IPS-20b (cell line): ENCODE measurements around the gene CREB5.
A peak's percentile ranks its signal among the peaks of the same experiment; 100 is the strongest.
"Not testable (repeated sequence)": the region's sequence is repeated elsewhere in the genome, so short reads cannot be mapped to it uniquely, and the experiment has no call there.

Experiments
- H3K27ac ChIP-seq: one replicate; pipeline ENCODE4 v1.5.1; 2013; ENCODE audit warnings: low read length
- H3K27me3 ChIP-seq: 2 replicates; pipeline ENCODE4 v1.6.1; 2013; ENCODE audit warnings: mild to moderate bottlenecking, low read length, inconsistent platforms; ENCODE audit not compliant: insufficient read depth
- H3K36me3 ChIP-seq: 2 replicates; pipeline ENCODE4 v1.6.1; 2013; ENCODE audit warnings: low read depth, mild to moderate bottlenecking, inconsistent platforms, low read length, moderate library complexity; ENCODE audit not compliant: insufficient read depth
- H3K4me1 ChIP-seq: 2 replicates; pipeline ENCODE4 v1.6.1; 2013; ENCODE audit warnings: mild to moderate bottlenecking, control low read depth, inconsistent platforms, low read length, moderate library complexity; ENCODE audit not compliant: insufficient read depth
- H3K4me3 ChIP-seq: 2 replicates; pipeline ENCODE4 v1.5.1; 2013; ENCODE audit warnings: mild to moderate bottlenecking, low read length, inconsistent platforms
- H3K9ac ChIP-seq: 2 replicates; pipeline ENCODE4 v1.6.1; 2013; ENCODE audit warnings: low read depth, mild to moderate bottlenecking, inconsistent platforms, low read length, moderate library complexity
- H3K9me3 ChIP-seq: 2 replicates; pipeline ENCODE4 v1.6.1; 2013; ENCODE audit warnings: mild to moderate bottlenecking, low read depth, low read length, inconsistent platforms; ENCODE audit not compliant: insufficient read depth

Gene CREB5

DNA sequence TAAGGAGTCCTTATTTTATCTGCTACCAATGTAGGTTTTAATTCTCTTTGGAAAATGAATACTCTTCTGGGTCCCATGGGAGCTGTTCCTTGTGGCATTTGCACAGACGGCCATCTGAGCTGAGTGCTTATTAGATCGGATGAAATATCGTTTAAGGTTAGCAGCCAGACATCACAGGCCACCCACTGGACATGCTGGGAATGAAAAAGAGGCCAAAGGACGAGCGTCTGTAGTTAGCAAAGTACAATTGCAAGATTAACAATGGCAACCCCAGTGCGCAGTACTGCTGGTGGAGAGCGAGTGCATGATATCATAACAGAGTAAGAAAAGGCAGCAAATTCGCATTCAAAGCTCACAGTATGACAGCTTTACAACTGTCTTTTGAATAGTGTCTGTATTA is 28.3 kb upstream of the CREB5 start:
- Histone ChIP-seq H3K27ac (no peak overlapping the region), H3K4me3 (no peak overlapping the region), H3K4me1 (no peaks in the 10 kb centered on the region), H3K9me3 (no peaks in the 10 kb centered on the region), H3K27me3 (no peaks in the 10 kb centered on the region), H3K9ac (no peak overlapping the region), H3K36me3 (no peaks in the 10 kb centered on the region)

DNA sequence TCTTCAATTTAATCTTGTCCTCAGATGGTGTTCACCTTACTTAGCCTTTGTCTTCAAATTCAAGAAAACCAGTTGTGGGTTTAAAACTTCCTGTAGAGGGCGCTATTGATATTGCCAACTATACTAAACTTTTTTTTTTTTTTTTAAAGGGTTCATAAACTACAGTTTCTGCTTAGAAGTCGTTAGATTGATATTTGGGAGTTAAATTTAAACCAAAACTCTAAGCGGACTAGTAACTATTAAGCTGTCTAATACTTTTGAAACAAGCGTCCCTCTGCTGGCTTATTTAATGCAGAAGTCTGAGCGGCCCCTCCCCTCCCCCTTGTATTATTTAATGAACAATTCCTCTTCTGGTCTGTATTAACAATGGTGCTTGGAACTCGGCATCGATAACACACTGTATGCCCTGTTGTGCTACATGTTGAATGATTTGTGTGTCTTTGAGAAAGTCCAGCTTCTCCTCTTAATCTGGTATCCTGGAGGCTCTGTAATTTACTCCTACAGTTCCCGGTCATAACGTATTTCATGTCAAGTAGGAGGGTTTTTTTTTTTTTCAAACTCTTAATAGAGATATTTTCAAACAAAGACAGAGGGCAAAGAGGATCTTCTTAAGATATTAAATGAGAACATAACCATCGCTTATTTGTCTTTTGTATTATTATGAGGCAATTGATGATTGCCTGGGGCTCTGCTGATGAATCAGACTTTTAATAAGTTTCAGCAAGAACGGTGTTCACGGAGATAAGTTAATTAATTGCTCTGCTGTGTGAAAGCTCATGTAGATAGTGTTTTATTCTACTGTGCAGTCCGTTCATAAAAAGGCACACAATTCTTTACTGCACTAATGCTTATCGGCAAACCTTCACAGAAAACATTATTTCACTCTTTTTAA is 22.6 kb upstream of the CREB5 start:
- Histone ChIP-seq H3K36me3 (no peaks in the 10 kb centered on the region), H3K27ac (no peak overlapping the region), H3K4me1 (peaks cover 4% of the 10 kb centered on the region; the same call in 1 of the 2 replicates), H3K4me3 (peak overlapping the region; percentile 21; the same call in 1 of the 2 replicates), H3K9ac (peak overlapping the region; percentile 19; the same call in 1 of the 2 replicates), H3K27me3 (no peaks in the 10 kb centered on the region), H3K9me3 (no peaks in the 10 kb centered on the region)

DNA sequence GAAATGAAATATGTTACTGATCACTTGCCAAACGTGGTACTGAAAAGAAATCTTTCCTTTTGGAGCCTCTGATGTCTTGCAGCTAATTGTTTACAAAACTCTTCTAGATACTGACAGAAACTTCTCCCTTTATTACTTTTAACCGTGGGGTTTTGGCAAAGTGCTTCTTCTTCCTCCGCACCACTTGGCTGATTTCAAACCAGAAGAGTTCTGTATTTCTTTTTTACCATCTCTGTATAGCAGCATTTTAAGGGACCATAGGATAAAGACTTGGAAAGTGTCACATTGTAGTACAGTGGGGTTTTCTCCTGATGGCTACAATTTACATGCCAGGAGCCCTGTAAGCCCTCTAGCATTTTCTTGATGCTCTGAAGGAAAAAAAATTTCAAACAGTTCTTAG is 21.9 kb upstream of the CREB5 start:
- Histone ChIP-seq H3K4me3 (no peak overlapping the region), H3K9me3 (no peaks in the 10 kb centered on the region), H3K36me3 (no peaks in the 10 kb centered on the region), H3K9ac (no peak overlapping the region), H3K27ac (no peak overlapping the region), H3K27me3 (no peaks in the 10 kb centered on the region), H3K4me1 (peaks cover 4% of the 10 kb centered on the region; the same call in 1 of the 2 replicates)

DNA sequence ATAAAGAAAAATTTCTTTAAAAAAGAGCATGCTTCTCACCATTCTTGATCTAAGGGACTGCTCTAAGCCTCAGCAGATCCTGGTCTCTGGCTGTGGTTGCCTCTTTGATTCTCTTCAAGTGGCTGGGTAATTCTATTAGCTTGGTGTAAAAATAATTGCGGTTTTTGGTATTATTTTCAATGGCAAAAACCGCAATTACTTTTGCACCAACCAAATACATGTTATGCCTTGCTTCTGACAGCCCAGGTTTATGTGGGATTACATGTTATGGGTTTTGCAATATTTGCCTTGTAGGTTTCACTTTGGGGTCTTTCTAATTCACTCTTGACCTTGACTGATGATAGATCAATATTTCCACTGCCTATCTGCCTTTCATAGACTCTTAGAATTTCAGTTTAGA is 20.0 kb upstream of the CREB5 start:
- Histone ChIP-seq H3K4me3 (no peak overlapping the region), H3K36me3 (no peaks in the 10 kb centered on the region), H3K27me3 (no peaks in the 10 kb centered on the region), H3K4me1 (peaks cover 4% of the 10 kb centered on the region; the same call in 1 of the 2 replicates), H3K9me3 (no peaks in the 10 kb centered on the region), H3K9ac (no peak overlapping the region), H3K27ac (no peak overlapping the region)

DNA sequence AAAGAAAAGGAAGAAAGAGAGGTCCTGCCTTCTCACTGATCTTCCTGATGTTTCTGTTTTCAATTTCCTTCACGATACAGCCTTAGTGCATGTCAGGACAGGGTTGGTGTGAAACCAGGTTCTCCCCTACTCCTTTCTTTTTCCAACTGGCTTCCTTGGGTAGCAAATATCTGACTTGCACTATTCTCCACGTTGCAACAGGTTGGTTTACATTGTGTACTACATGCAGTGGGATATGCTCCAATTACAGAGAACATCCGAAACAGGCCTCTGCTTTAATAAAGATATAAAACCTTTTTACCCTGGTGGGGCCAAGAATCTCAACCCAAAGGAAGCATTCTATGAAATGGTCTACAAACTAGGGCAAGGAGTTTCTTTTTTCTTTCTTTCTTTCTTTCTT is 16.9 kb upstream of the CREB5 start:
- H3K9ac ChIP-seq: no peak overlapping the region
- no peaks in the 10 kb centered on the region for H3K4me1 ChIP-seq
- H3K36me3 ChIP-seq: no peaks in the 10 kb centered on the region
- no peak overlapping the region for H3K4me3 ChIP-seq
- H3K27ac ChIP-seq: no peak overlapping the region
- H3K27me3 ChIP-seq: no peaks in the 10 kb centered on the region
- H3K9me3 ChIP-seq: no peaks in the 10 kb centered on the region

DNA sequence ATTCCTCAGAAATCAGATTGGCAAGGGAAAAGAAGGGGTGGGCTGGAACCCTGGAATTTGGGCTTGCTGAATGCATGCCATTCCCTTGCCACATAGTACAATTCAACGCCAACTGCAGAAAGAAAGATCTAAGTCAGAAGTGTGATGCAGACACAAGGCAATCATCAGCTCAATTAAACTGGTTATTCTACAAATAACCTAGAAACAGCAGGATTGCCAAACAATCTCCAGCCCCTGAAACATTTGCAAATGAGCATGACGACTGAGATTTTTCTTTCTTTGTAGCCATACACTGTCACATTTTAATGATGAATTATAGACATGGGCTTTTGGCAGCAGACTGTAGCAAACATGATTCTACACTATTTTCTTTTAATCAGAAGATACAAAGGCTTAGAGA is 16.5 kb upstream of the CREB5 start:
- no peaks in the 10 kb centered on the region for H3K4me1 ChIP-seq
- no peak overlapping the region for H3K27ac ChIP-seq
- H3K4me3 ChIP-seq: no peak overlapping the region
- H3K36me3 ChIP-seq: no peaks in the 10 kb centered on the region
- no peaks in the 10 kb centered on the region for H3K9me3 ChIP-seq
- no peaks in the 10 kb centered on the region for H3K27me3 ChIP-seq
- H3K9ac ChIP-seq: no peak overlapping the region

DNA sequence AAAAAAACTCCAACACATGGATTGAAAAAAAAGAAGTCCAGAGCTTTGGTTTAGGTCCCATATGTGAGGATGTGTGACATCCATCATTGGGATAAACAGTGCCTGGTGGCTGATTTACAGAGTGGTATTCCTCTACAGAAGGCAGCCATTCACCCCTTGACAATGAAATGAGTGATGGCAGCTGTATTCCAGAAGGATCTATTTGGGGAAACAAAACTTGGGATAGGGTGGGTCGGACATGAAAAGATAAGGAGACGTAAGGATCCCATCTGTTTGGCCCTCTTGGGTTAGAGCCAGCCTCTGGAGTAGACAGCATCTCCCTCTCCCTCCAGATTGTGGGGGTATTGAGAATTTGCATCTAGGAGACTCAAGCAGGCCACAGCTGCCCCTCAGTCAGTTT is 15.2 kb upstream of the CREB5 start:
- no peaks in the 10 kb centered on the region for H3K27me3 ChIP-seq
- no peaks in the 10 kb centered on the region for H3K4me1 ChIP-seq
- no peaks in the 10 kb centered on the region for H3K9me3 ChIP-seq
- no peak overlapping the region for H3K9ac ChIP-seq
- H3K27ac ChIP-seq: no peak overlapping the region
- H3K4me3 ChIP-seq: no peak overlapping the region
- no peaks in the 10 kb centered on the region for H3K36me3 ChIP-seq

DNA sequence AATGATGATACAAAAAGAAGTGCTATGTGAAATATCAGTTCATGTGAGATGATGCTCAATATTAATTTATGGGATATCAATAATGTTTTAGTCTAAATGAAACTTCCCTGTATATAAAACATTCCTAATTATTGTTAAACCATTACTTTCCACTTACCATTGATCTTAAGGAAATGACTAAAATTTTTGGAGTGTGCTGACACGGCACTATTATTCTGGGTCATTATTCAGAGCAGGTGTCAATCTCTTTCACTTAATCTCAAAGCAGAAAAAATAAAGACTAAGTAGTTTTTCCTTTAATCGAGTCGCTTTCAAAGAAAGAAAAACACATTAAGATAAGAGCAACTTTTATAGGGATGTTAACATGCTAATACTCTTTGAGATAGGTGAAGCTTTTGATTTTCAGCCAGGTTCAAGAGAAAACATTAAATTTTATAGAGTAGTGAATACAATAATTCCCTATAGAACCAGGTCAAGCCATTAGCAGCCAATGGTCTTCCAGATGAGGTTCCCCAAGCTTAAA is 11.4 kb upstream of the CREB5 start:
- Histone ChIP-seq H3K9ac (no peak overlapping the region), H3K4me3 (no peak overlapping the region), H3K27ac (no peak overlapping the region), H3K36me3 (no peaks in the 10 kb centered on the region), H3K9me3 (no peaks in the 10 kb centered on the region), H3K27me3 (no peaks in the 10 kb centered on the region), H3K4me1 (no peaks in the 10 kb centered on the region)

DNA sequence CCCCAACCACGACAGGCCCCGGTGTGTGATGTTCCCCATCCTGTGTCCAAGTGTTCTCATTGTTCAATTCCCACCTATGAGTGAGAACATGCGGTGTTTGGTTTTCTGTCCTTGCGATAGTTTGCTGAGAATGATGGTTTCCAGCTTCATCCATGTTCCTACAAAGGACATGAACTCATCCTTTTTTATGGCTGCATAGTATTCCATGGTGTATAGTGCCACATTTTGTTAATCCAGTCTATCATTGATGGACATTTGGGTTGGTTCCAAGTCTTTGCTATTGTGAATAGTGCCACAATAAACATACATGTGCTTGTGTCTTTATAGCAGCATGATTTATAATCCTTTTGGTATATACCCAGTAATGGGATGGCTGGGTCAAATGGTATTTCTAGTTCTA is 10.8 kb upstream of the CREB5 start:
- H3K4me3 ChIP-seq, H3K27me3 ChIP-seq, H3K36me3 ChIP-seq, H3K9ac ChIP-seq, H3K9me3 ChIP-seq, H3K4me1 ChIP-seq, H3K27ac ChIP-seq: not testable (repeated sequence)

DNA sequence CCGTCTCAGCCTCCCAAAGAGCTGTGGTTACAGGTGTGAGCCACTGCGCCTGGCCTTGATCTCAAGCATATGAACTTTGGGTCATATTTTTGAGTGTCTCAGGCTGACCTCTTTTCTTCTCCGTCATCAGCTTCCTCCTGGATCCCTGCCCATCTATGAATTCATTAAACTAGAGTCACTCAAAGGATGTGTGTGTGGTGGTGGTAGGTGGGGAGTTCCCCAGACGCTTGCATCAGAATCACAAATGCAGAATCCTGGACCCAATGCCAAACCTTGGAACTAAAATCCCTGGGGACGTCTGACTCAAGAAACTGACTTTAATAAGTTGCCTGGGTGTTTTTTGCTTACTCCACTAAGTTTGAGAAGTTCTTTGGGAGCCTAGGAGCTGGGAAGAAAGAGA is 6.7 kb upstream of the CREB5 start:
- Histone ChIP-seq H3K27me3 (peaks cover 38% of the 10 kb centered on the region), H3K9me3 (no peaks in the 10 kb centered on the region), H3K4me3 (no peak overlapping the region), H3K9ac (no peak overlapping the region), H3K27ac (no peak overlapping the region), H3K36me3 (no peaks in the 10 kb centered on the region), H3K4me1 (peaks cover 5% of the 10 kb centered on the region; the same call in 1 of the 2 replicates)

DNA sequence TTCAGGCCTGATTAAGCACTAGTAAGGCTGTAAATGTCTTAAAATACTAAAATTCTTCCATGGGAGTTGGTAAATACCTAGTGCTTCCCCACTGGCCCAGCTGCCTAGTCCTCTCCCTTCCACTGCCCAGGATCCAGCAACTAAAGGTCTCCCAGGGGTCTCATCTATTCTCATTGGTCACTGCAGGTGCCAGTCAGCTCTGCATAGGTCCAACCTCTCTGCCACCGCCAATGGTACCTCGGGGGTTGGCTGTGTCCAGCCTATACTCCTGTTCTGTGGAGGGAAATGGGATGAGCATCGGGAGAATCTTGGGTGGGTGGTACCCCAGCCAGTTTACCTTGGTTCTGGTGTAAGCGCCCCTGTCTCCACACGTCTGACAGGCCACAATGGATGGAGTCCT is 6.1 kb upstream of the CREB5 start:
- H3K4me1 ChIP-seq: peaks cover 7% of the 10 kb centered on the region; the same call in 1 of the 2 replicates
- no peak overlapping the region for H3K27ac ChIP-seq
- H3K36me3 ChIP-seq: no peaks in the 10 kb centered on the region
- no peak overlapping the region for H3K9ac ChIP-seq
- H3K9me3 ChIP-seq: no peaks in the 10 kb centered on the region
- peaks cover 43% of the 10 kb centered on the region for H3K27me3 ChIP-seq
- no peak overlapping the region for H3K4me3 ChIP-seq

DNA sequence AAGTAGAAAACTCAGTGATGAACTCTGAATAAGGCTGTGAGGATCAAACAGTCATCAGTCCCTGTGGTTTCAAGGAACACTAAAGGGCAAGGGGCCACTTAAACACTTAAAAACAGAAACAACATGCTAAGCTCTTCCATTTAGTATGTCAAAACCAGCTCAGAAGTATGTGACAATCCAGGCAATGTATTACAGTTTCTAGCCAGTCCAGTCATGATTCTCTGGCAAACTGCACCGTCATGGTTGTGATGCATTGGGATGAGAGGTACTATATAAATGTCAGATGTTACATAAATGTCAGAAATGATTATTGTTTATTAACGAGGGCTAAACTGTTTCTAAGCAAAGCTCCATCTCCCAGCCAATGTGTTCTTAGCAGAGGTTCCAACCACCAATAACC is 4.7 kb upstream of the CREB5 start:
- H3K4me3 ChIP-seq: no peak overlapping the region
- H3K27me3 ChIP-seq: peaks cover 58% of the 10 kb centered on the region
- no peaks in the 10 kb centered on the region for H3K36me3 ChIP-seq
- no peaks in the 10 kb centered on the region for H3K9me3 ChIP-seq
- peaks cover 12% of the 10 kb centered on the region; the same call in 1 of the 2 replicates for H3K4me1 ChIP-seq
- no peak overlapping the region for H3K27ac ChIP-seq
- H3K9ac ChIP-seq: no peak overlapping the region
